Fibroblast of mammary gland (primary cell): Measurements from ENCODE around the gene DTNA.

Source experiments
- DNase-seq: peaks from one replicate; pipeline ENCODE4 v3.0.0-alpha.2; 2010; ENCODE audit warnings: low read depth
- H3K4me3 ChIP-seq: 2 replicates; pipeline ENCODE4 v1.5.1; 2011; ENCODE audit warnings: low read depth, mild to moderate bottlenecking, low read length, moderate library complexity; ENCODE audit not compliant: control insufficient read depth
- TF ChIP-seq, protein P1 (sequence below): conservative IDR thresholded peaks from 2 replicates; pipeline ENCODE4 v1.5.1; 2011; ENCODE audit warnings: low read depth, low read length, inconsistent platforms; ENCODE audit not compliant: control insufficient read depth, insufficient read depth

DTNA gene

DNA sequence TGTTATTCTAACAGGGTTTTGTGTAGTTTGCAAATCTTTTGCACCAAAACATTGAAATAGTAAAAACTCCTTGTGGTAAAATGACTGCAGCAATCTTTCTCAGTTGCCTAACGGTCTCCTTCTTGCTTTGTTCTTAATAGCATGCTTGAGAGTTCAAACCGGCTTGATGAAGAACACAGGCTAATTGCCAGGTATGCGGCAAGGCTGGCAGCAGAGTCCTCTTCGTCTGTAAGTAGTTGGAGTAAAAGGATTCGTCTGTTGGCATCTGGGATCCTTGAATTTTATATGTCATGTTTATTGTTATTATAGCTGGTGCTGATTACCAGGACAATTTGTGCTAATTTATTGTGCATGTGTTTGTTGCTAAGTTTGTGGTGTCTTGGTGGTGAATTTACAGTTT is 138.1 kb downstream of the DTNA start:
- DNase-seq = no peak
- TF ChIP-seq, protein P1, sequence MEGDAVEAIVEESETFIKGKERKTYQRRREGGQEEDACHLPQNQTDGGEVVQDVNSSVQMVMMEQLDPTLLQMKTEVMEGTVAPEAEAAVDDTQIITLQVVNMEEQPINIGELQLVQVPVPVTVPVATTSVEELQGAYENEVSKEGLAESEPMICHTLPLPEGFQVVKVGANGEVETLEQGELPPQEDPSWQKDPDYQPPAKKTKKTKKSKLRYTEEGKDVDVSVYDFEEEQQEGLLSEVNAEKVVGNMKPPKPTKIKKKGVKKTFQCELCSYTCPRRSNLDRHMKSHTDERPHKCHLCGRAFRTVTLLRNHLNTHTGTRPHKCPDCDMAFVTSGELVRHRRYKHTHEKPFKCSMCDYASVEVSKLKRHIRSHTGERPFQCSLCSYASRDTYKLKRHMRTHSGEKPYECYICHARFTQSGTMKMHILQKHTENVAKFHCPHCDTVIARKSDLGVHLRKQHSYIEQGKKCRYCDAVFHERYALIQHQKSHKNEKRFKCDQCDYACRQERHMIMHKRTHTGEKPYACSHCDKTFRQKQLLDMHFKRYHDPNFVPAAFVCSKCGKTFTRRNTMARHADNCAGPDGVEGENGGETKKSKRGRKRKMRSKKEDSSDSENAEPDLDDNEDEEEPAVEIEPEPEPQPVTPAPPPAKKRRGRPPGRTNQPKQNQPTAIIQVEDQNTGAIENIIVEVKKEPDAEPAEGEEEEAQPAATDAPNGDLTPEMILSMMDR = no peak
- H3K4me3 ChIP-seq = no peak overlapping the region

DNA sequence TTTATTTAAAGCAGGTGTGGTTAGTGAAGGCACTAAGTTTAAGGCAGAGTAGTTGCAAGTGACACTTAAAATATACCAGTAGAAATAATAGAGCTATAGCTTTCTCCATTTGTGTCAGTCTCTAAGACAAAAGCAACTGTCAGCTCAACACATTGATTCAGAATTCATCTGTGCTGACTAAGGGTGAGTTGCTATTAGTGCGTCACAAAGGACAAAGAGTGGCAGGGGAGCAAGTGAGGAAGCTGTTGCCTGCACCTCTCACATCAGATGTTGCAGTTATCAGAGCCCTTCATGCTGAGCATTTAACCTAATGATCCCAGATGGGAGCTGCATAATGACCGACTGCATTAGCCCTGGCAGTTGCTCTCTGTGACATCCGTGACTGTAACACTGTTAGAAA is 138.6 kb downstream of the DTNA start:
- TF ChIP-seq, protein P1 = no peak
- no peak overlapping the region for H3K4me3 ChIP-seq
- DNase-seq = no peak

DNA sequence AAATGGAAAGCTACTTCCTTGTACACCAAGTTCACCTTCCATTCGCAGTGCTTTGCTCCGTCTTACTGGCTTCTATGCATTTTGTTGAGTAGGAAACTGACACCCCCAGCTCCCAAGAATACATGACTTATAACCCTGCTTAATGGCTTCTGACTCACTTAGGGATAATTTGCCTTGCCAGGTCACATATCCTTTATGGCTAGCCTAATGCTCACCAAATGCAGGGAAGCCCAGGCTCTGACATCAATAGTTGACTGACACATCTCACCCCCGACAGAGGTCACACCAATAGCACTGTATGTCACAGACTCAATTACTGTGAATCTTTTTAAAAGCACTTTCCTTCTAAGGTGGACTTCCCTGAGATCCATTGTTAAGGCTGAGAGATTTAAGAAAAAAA is 147.2 kb downstream of the DTNA start:
- peak; percentile 19 for DNase-seq
- H3K4me3 ChIP-seq = no peak overlapping the region
- TF ChIP-seq, protein P1 = no peak

DNA sequence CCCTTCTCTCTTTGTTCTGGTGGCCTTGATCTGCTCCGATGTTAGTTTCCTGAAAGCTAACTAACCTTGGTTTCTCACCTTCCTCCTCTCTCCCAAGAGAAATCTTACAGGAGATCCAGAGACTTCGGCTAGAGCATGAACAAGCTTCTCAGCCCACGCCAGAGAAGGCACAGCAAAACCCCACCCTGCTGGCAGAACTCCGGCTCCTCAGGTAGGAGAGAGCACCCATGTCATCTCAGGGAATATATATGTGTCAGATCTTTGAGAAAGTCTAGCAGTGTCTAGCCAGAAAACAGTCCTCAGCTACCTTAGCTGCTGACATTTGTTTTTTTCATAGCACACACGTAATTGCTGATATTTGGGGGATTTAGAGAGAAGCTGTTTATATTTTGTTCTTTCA is 148.1 kb downstream of the DTNA start:
- TF ChIP-seq, protein P1 = no peak
- H3K4me3 ChIP-seq = no peak overlapping the region
- no peak for DNase-seq

DNA sequence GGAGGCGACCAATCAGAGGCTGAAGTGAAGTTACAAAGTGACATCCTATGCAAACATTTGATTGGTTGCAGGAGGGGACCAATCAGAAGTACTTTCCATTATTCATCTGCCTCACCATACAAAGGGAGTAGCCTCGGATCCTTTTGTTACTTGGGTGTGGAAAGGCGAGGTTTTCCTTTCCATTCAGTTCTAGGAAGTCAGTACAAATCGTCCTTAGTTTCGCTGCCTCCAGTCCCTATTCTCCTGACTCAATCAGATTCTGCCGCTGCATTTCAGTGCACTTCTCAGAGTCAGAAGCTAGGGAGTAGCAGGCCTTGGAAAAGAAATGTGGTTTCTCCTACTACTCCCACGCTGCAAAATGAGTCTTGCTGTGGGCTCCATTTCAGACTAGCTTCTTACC is 149.4 kb downstream of the DTNA start:
- no peak for DNase-seq

DNA sequence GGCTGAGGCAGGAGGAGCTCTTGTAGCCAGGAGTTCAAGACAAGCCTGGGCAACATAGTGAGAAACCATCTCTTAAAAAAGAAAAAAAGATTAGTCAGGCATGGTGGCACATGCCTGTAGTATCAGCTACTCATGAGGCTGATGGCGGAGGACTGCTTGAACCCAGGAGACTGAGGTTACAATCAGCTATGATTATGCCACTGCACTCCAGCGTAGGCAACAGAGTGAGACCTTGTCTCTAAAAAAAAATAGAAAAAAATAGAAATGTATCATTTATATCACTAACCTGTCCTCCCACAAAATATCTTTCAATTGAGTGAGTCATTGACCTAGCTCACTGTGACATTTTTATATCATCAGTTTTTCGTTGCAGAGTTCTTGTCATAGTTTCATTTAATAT is 152.5 kb downstream of the DTNA start:
- TF ChIP-seq, protein P1 = no peak
- no peak for DNase-seq
- no peak overlapping the region for H3K4me3 ChIP-seq

More for the DNA sequence above, 149.4 kb downstream of the DTNA start:
- no peak overlapping the region for H3K4me3 ChIP-seq
- TF ChIP-seq, protein P1 = no peak

DNA sequence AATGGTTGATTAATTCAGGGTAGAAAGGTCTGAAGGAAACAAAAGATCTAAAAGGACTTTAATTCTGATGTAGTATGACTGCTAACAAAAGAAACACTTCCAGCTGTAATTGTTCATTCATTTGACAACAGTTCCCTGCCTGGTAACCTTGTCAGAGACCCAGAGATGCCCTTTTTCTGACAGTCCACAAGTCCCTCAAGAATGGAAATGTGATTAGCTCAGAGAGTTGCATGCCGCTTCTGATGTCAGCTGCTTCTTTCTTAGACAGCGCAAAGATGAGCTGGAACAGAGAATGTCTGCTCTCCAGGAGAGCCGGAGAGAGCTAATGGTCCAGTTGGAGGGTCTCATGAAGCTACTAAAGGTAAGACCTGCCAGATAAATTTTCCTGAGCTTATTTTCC is 153.6 kb downstream of the DTNA start:
- TF ChIP-seq, protein P1 = no peak
- no peak overlapping the region for H3K4me3 ChIP-seq

More for the DNA sequence above, 153.6 kb downstream of the DTNA start:
- DNase-seq = no peak
